H1 (cell line): Measurements from ENCODE around the gene PXMP4. TPM values are rescaled to one million over a fixed set of nuclear protein-coding genes. Genes with fewer than 3 reads are reported as not detected.

Experiments used
- ATF3 ChIP-seq: IDR thresholded peaks from 2 replicates; pipeline ENCODE4 v1.6.1; 2011; ENCODE audit warnings: low read depth, mild to moderate bottlenecking, low read length; ENCODE audit not compliant: insufficient read depth
- CEBPB ChIP-seq: IDR thresholded peaks from 2 replicates; pipeline ENCODE4 v1.6.1; 2012; ENCODE audit warnings: low read depth, low read length
- CHD7 ChIP-seq: fragments of 300-600 bp; sonication (generic); IDR thresholded peaks from 2 replicates; pipeline ENCODE4 v1.7.1; 2012; ENCODE audit warnings: low read length, moderate library complexity, mild to moderate bottlenecking, inconsistent platforms; ENCODE audit not compliant: insufficient replicate concordance
- GABPA ChIP-seq: IDR thresholded peaks from 2 replicates; pipeline ENCODE4 v1.6.1; 2011; ENCODE audit warnings: mild to moderate bottlenecking, low read length, moderate library complexity, borderline replicate concordance; ENCODE audit not compliant: insufficient read depth
- JUN ChIP-seq: IDR thresholded peaks from 2 replicates; pipeline ENCODE4 v1.6.1; 2011; ENCODE audit warnings: low read depth, mild to moderate bottlenecking, improper control_type of control experiment, low read length
- KDM4A ChIP-seq: IDR thresholded peaks from one replicate; pipeline ENCODE4 v1.7.1; 2012; ENCODE audit warnings: low read depth, mild to moderate bottlenecking, moderate library complexity, low read length, inconsistent platforms; ENCODE audit not compliant: severe bottlenecking
- TBP ChIP-seq: IDR thresholded peaks from 2 replicates; pipeline ENCODE4 v1.6.1; 2011; ENCODE audit warnings: low read depth, low read length, improper control_type of control experiment
- TCF12 ChIP-seq: IDR thresholded peaks from 2 replicates; pipeline ENCODE4 v1.6.1; 2011; ENCODE audit warnings: low read depth, mild to moderate bottlenecking, low read length
- polyA plus RNA-seq, 7 experiments: library from polyadenylated mRNA; depleted of rRNA in 3 of 7; stranded (reverse) in 5 of 7; unstranded in 2 of 7; fragments of >200 nt in 5 of 7; fragments of 200-250 nt in 2 of 7; gene quantifications; 1 replicate in 5 of 7; 2 replicates in 1 of 7; 4 replicates in 1 of 7; pipeline versions ENCODE4 v1.2.1 to v1.2.3, GENCODE V29; 2011 to 2013; ENCODE audit warnings: missing spikeins in 2 of 7, mixed read lengths in 2 of 7
- total RNA-seq: library from RNA; stranded (reverse); fragmentation: NEBNext Ultra II Directional; extraction: Animal tissue kit (Norgen Biotek cat#: 25700); gene quantifications from 2 replicates; pipeline ENCODE4 v1.2.1, GENCODE V29; 2021
- TF ChIP-seq, protein P1 (sequence below): IDR thresholded peaks from 2 replicates; pipeline ENCODE4 v1.6.1; 2012; ENCODE audit warnings: inconsistent platforms

The PXMP4 gene
- total and polyA plus RNA-seq, 2 of the 8 experiments (the other 6 are each of a cell fraction or from before 2014, with no cell fraction given), result 3.3 to 3.4 TPM

- TF ChIP-seq ATF3 (no peak), CEBPB (no peak), KDM4A (no peak), CHD7 (no peak), JUN (no peak), GABPA (no peak), TBP (no peak), TCF12 (no peak)
- TF ChIP-seq, protein P1, sequence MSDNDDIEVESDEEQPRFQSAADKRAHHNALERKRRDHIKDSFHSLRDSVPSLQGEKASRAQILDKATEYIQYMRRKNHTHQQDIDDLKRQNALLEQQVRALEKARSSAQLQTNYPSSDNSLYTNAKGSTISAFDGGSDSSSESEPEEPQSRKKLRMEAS, result no peak
Measured at GRCh38 chr20:33721391-33722140, 1.5 kb upstream of the PXMP4 start (continued).
